Measurements from ENCODE around the gene IGDCC3.

- TF ChIP-seq CTCF (IDR thresholded peaks at IDR 0.05; ENCODE audit: insufficient read depth, low read length, poor library complexity, severe bottlenecking) (no peak), EZH2phosphoT487 (conservative IDR thresholded peaks at IDR 0.05; ENCODE audit: low read length) (no peak)
Observed at GRCh38 chr15:65393091-65393490, 15.3 kb upstream of the IGDCC3 start.
